ENCODE results near the gene LFNG. TPM values are rescaled to one million over a fixed set of nuclear protein-coding genes. Genes with fewer than 3 reads are reported as not detected.
A peak's percentile ranks its signal among the peaks of the same experiment; 100 is the strongest.

Gene LFNG
- polyA plus RNA-seq, 2 donors: 12.0 to 13.7 TPM

- Histone ChIP-seq H3K27me3 (ENCODE audit: control insufficient read depth in 1 of 2, insufficient read depth in 2 of 2, low read length in 2 of 2) (no peaks in the 10 kb centered on the region), H3K9me3 (ENCODE audit: control insufficient read depth in 2 of 2, insufficient read depth in 1 of 2, low read depth in 1 of 2, low read length in 1 of 2) (no peaks in the 10 kb centered on the region), H3K4me1 (ENCODE audit: control insufficient read depth in 2 of 2, insufficient read depth in 2 of 2, low read length in 1 of 2) (peaks cover 3 to 13% of the 10 kb centered on the region in 2 donors), H3K27ac (ENCODE audit: low read depth in 2 of 2, low read length in 1 of 2) (no peak overlapping the region), H3K36me3 (ENCODE audit: control insufficient read depth in 2 of 2, insufficient read depth in 2 of 2, low read length in 1 of 2) (no peaks in the 10 kb centered on the region), H3K4me3 (ENCODE audit: low read depth in 1 of 2, low read length in 2 of 2) (no peak overlapping the region)
- 82 to 84% methylated on average over 9 of the region's 9 CpGs for WGBS, 2 donors
These were observed 4.8 kb upstream of the LFNG start for GRCh38 chr7:2514473-2515423.

- H3K27ac ChIP-seq (ENCODE audit: low read depth in 2 of 2, low read length in 1 of 2): no peak overlapping the region
- H3K27me3 ChIP-seq (ENCODE audit: control insufficient read depth in 1 of 2, insufficient read depth in 2 of 2, low read length in 2 of 2): no peaks in the 10 kb centered on the region
- 89 to 91% methylated on average over 15 of the region's 15 CpGs for WGBS, 2 donors
- peaks cover 2 to 15% of the 10 kb centered on the region in 2 donors for H3K4me1 ChIP-seq (ENCODE audit: control insufficient read depth in 2 of 2, insufficient read depth in 2 of 2, low read length in 1 of 2)
- H3K36me3 ChIP-seq (ENCODE audit: control insufficient read depth in 2 of 2, insufficient read depth in 2 of 2, low read length in 1 of 2): no peaks in the 10 kb centered on the region
- H3K4me3 ChIP-seq (ENCODE audit: low read depth in 1 of 2, low read length in 2 of 2): no peak overlapping the region
- no peaks in the 10 kb centered on the region for H3K9me3 ChIP-seq (ENCODE audit: control insufficient read depth in 2 of 2, insufficient read depth in 1 of 2, low read depth in 1 of 2, low read length in 1 of 2)
These were observed 4.0 kb upstream of the LFNG start for GRCh38 chr7:2515424-2516193.

GRCh38 chr7:2516194-2516555 lies 3.4 kb upstream of the LFNG start:
- H3K36me3 ChIP-seq (ENCODE audit: control insufficient read depth in 2 of 2, insufficient read depth in 2 of 2, low read length in 1 of 2): no peaks in the 10 kb centered on the region
- 84 to 86% methylated on average over 8 of the region's 8 CpGs for WGBS, 2 donors
- H3K4me1 ChIP-seq (ENCODE audit: control insufficient read depth in 2 of 2, insufficient read depth in 2 of 2, low read length in 1 of 2): peaks cover 2 to 12% of the 10 kb centered on the region in 2 donors
- no peak overlapping the region for H3K27ac ChIP-seq (ENCODE audit: low read depth in 2 of 2, low read length in 1 of 2)
- H3K9me3 ChIP-seq (ENCODE audit: control insufficient read depth in 2 of 2, insufficient read depth in 1 of 2, low read depth in 1 of 2, low read length in 1 of 2): no peaks in the 10 kb centered on the region
- H3K4me3 ChIP-seq (ENCODE audit: low read depth in 1 of 2, low read length in 2 of 2): no peak overlapping the region
- H3K27me3 ChIP-seq (ENCODE audit: control insufficient read depth in 1 of 2, insufficient read depth in 2 of 2, low read length in 2 of 2): no peaks in the 10 kb centered on the region

GRCh38 chr7:2517026-2517425 lies 2.5 kb upstream of the LFNG start:
- Histone ChIP-seq H3K27me3 (ENCODE audit: control insufficient read depth in 1 of 2, insufficient read depth in 2 of 2, low read length in 2 of 2) (no peaks in the 10 kb centered on the region), H3K9me3 (ENCODE audit: control insufficient read depth in 2 of 2, insufficient read depth in 1 of 2, low read depth in 1 of 2, low read length in 1 of 2) (no peaks in the 10 kb centered on the region), H3K4me3 (ENCODE audit: low read depth in 1 of 2, low read length in 2 of 2) (no peak overlapping the region), H3K4me1 (ENCODE audit: control insufficient read depth in 2 of 2, insufficient read depth in 2 of 2, low read length in 1 of 2) (peaks cover 2 to 12% of the 10 kb centered on the region in 2 donors), H3K36me3 (ENCODE audit: control insufficient read depth in 2 of 2, insufficient read depth in 2 of 2, low read length in 1 of 2) (no peaks in the 10 kb centered on the region), H3K27ac (ENCODE audit: low read depth in 2 of 2, low read length in 1 of 2) (no peak overlapping the region)
- WGBS, 2 donors: 66 to 70% methylated on average over 8 of the region's 8 CpGs

- Histone ChIP-seq H3K27ac (ENCODE audit: low read depth in 2 of 2, low read length in 1 of 2) (no peak overlapping the region), H3K27me3 (ENCODE audit: control insufficient read depth in 1 of 2, insufficient read depth in 2 of 2, low read length in 2 of 2) (no peaks in the 10 kb centered on the region), H3K9me3 (ENCODE audit: control insufficient read depth in 2 of 2, insufficient read depth in 1 of 2, low read depth in 1 of 2, low read length in 1 of 2) (no peaks in the 10 kb centered on the region), H3K4me1 (ENCODE audit: control insufficient read depth in 2 of 2, insufficient read depth in 2 of 2, low read length in 1 of 2) (peaks cover 2 to 8% of the 10 kb centered on the region in 2 donors), H3K4me3 (ENCODE audit: low read depth in 1 of 2, low read length in 2 of 2) (no peak overlapping the region), H3K36me3 (ENCODE audit: control insufficient read depth in 2 of 2, insufficient read depth in 2 of 2, low read length in 1 of 2) (no peaks in the 10 kb centered on the region)
- WGBS, 2 donors: 64 to 79% methylated on average over 18 of the region's 18 CpGs
These were observed 1.7 kb upstream of the LFNG start for GRCh38 chr7:2517678-2518507.

- 8 to 11% methylated on average over 41 of the region's 41 CpGs for WGBS, 2 donors
- no peaks in the 10 kb centered on the region for H3K9me3 ChIP-seq (ENCODE audit: control insufficient read depth in 2 of 2, insufficient read depth in 1 of 2, low read depth in 1 of 2, low read length in 1 of 2)
- H3K27ac ChIP-seq (ENCODE audit: low read depth in 2 of 2, low read length in 1 of 2): peak overlapping the region in 1 of 2 donors; percentile 30
- H3K4me1 ChIP-seq (ENCODE audit: control insufficient read depth in 2 of 2, insufficient read depth in 2 of 2, low read length in 1 of 2): peaks cover 2 to 16% of the 10 kb centered on the region in 2 donors
- H3K36me3 ChIP-seq (ENCODE audit: control insufficient read depth in 2 of 2, insufficient read depth in 2 of 2, low read length in 1 of 2): no peaks in the 10 kb centered on the region
- H3K4me3 ChIP-seq (ENCODE audit: low read depth in 1 of 2, low read length in 2 of 2): peak overlapping the region; percentile 35 to 53
- no peaks in the 10 kb centered on the region for H3K27me3 ChIP-seq (ENCODE audit: control insufficient read depth in 1 of 2, insufficient read depth in 2 of 2, low read length in 2 of 2)
These were observed 846 bp upstream of the LFNG start for GRCh38 chr7:2518737-2519118.

GRCh38 chr7:2520131-2520760 lies 672 bp downstream of the LFNG start:
- no peaks in the 10 kb centered on the region for H3K27me3 ChIP-seq (ENCODE audit: control insufficient read depth in 1 of 2, insufficient read depth in 2 of 2, low read length in 2 of 2)
- peak overlapping the region; percentile 53 to 69 for H3K4me3 ChIP-seq (ENCODE audit: low read depth in 1 of 2, low read length in 2 of 2)
- peaks cover 4 to 27% of the 10 kb centered on the region in 2 donors for H3K4me1 ChIP-seq (ENCODE audit: control insufficient read depth in 2 of 2, insufficient read depth in 2 of 2, low read length in 1 of 2)
- 2% methylated on average over 24 to 37 of the region's 37 CpGs for WGBS, 2 donors
- H3K36me3 ChIP-seq (ENCODE audit: control insufficient read depth in 2 of 2, insufficient read depth in 2 of 2, low read length in 1 of 2): peaks cover 0 to 2% of the 10 kb centered on the region in 2 donors
- H3K27ac ChIP-seq (ENCODE audit: low read depth in 2 of 2, low read length in 1 of 2): peak overlapping the region; percentile 3 to 41
- H3K9me3 ChIP-seq (ENCODE audit: control insufficient read depth in 2 of 2, insufficient read depth in 1 of 2, low read depth in 1 of 2, low read length in 1 of 2): no peaks in the 10 kb centered on the region

- H3K9me3 ChIP-seq (ENCODE audit: control insufficient read depth in 2 of 2, insufficient read depth in 1 of 2, low read depth in 1 of 2, low read length in 1 of 2): no peaks in the 10 kb centered on the region
- peak overlapping the region in 1 of 2 donors; percentile 24 for H3K27ac ChIP-seq (ENCODE audit: low read depth in 2 of 2, low read length in 1 of 2)
- H3K27me3 ChIP-seq (ENCODE audit: control insufficient read depth in 1 of 2, insufficient read depth in 2 of 2, low read length in 2 of 2): no peaks in the 10 kb centered on the region
- H3K4me1 ChIP-seq (ENCODE audit: control insufficient read depth in 2 of 2, insufficient read depth in 2 of 2, low read length in 1 of 2): peaks cover 8 to 31% of the 10 kb centered on the region in 2 donors
- H3K36me3 ChIP-seq (ENCODE audit: control insufficient read depth in 2 of 2, insufficient read depth in 2 of 2, low read length in 1 of 2): peaks cover 0 to 7% of the 10 kb centered on the region in 2 donors
- H3K4me3 ChIP-seq (ENCODE audit: low read depth in 1 of 2, low read length in 2 of 2): peak overlapping the region; percentile 53 to 69
- WGBS, 2 donors: 14 to 15% methylated on average over 12 of the region's 12 CpGs
These were observed 1.3 kb downstream of the LFNG start for GRCh38 chr7:2520761-2521290.
